GM12801 (cell line): Measurements from ENCODE around the gene POGLUT3.

Experiments
- TF ChIP-seq, protein P1 (sequence below): IDR thresholded peaks from one replicate; pipeline ENCODE4 v1.5.1; 2011; ENCODE audit warnings: control low read depth; ENCODE audit not compliant: insufficient read length; ENCODE audit errors: extremely low read depth

POGLUT3 gene

DNA sequence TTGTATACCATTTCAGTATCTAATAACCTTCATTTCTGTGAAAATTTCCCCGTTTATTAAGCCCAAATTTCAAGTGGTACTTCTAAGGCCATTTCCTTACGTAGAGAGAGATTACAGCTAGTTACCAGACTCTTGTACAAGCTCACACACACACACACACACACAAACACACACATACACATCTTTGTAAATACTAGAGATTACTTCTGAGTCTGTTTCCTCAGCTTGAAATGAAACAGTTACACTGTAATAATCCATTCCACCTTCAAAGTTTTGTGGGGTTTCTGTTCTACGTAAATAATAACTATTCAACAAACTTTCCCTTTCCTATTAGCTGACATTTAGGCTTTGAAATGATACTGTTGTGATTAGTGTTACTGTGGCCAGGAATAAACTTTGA lies 6.2 kb downstream of the POGLUT3 start:
- TF ChIP-seq, protein P1, sequence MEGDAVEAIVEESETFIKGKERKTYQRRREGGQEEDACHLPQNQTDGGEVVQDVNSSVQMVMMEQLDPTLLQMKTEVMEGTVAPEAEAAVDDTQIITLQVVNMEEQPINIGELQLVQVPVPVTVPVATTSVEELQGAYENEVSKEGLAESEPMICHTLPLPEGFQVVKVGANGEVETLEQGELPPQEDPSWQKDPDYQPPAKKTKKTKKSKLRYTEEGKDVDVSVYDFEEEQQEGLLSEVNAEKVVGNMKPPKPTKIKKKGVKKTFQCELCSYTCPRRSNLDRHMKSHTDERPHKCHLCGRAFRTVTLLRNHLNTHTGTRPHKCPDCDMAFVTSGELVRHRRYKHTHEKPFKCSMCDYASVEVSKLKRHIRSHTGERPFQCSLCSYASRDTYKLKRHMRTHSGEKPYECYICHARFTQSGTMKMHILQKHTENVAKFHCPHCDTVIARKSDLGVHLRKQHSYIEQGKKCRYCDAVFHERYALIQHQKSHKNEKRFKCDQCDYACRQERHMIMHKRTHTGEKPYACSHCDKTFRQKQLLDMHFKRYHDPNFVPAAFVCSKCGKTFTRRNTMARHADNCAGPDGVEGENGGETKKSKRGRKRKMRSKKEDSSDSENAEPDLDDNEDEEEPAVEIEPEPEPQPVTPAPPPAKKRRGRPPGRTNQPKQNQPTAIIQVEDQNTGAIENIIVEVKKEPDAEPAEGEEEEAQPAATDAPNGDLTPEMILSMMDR = no peak

DNA sequence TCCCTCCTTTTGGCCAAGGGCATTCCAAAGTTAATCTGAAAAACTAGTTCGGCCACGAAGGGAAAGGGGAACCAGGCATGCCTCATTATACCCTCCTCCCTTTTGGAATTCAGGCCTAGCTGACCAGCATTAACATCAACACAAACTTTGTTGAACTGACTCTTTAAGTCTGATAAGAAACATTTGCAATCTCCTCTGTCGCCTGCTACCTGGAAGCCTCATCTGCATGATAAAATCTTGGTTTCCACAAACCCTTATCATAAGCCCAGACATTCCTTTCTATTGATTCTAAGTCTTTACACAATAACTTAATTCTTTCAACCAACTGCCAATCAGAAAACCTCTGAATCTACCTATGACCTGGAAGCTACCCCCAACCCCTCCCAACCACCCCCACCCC lies 11.4 kb downstream of the POGLUT3 start:
- TF ChIP-seq, protein P1 = no peak

DNA sequence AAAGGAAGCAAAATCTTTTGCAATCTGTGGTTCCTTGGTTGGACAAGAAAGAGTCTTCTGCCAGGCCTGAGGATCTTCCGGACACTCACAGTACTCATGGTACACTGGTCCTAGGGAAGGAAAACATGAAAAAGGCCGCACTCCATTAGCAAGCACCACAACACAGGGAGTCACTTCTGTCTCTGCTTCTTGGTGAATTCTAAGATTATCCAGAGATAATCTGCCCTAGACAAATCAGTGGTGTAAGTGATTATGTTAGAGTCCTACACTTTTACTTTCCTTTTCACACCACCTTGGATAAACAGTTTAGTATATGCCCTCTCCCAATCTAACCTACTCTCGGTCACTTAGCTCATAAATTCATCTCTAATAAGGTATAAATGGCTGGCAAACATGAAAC lies 11.9 kb downstream of the POGLUT3 start:
- TF ChIP-seq, protein P1 = no peak

DNA sequence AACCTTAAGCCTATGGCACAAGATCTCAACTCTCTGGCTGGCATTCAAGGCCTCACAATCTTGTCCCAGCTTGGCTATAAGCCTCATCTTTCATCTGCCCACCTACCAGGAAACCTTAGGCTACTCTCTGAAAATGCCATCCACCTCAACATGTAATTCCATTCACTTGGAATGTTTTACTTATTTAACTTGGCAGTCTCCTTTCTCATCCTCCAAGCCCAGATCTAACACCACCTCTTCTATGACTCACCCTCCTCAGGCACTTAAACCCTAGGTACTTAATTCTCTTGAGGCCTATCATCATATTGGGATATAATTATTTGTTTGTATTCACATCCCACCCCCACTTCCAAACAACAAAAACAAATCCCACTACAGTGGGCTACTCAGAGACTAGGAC lies 15.0 kb downstream of the POGLUT3 start:
- TF ChIP-seq, protein P1 = no peak

DNA sequence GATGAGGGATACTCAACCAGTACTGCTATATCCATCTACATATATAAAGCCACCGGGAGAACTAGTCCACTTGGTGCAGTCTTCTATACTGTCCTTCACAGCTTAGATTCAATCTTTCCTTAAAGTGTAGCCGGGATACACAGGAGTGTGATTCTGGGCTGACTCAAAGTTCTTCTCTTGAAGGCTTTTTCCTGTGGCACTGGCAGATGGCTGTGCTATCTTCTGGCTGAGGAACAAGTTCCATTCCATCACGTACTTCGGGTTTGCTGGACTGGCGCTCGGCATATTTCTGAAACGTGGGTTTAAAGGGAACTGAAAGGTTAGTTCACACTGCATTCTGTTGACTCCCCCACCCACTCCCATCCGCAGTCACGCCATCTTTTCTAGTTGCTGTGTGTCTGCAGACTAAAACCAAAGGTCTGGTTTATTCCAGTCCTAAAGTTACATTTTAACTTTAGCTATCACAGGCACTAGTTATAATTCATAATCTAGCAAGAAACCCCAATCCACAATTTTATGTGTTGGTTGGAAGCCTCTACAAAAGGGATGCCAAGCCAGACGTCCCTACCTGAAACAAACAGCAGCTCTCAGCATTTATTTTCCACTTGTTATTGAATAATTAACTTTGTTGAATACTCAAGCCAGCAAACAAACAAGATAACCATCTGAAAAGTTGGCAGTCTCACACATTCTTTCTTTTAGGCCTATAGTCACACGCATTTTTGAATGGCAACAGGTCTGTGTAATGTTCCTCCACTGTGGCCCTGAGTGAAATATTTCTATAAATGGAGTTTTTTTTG lies 23.3 kb downstream of the POGLUT3 start:
- TF ChIP-seq, protein P1 = no peak

DNA sequence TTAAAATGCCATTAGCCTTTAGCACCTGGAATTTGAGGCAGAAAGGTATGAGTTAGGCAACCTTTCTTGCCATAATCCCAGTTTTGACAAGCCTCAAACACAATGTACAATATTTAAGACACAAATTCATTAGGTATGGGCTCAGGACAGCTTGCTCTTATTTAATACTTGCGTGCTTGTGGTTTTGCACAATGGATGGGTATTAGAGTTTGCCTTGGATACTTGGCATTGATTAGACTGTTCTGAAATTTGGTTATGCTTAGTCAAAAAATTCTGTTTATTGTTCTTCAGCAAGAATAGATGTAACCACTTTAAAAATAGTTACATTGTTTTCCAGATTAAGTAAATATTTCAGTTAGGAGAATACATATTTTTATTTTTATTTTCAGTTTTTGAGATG lies 25.5 kb downstream of the POGLUT3 start:
- TF ChIP-seq, protein P1 = no peak

DNA sequence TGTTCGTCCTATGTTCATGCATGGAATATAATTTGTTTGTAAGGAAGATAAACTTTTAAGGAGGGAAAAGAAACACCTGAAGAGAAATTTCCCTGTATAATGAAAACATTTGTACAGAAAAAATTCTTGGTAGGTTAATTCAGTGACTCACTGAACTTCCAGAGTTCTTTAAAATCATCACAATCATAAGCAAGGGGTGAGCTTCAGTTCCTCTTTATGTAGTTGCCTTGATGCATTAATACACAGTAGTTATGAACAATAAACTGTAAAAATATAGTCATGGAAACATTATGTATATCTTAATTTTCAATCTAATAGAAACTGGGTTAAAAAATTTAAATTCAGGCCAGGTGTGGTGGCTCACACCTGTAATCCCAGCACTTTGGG lies 29.7 kb downstream of the POGLUT3 start:
- TF ChIP-seq, protein P1 = no peak
